HepG2 (cell line): ENCODE data around the gene NUBPL. TPM values are rescaled to one million over a fixed set of nuclear protein-coding genes. Genes with fewer than 3 reads are reported as not detected.
A peak's percentile ranks its signal among the peaks of the same experiment; 100 is the strongest.

Experiments
- DPF2 ChIP-seq: sonication (generic); formaldehyde crosslinking; IDR thresholded peaks from 2 replicates; pipeline ENCODE4 v1.4.0; 2020; ENCODE audit warnings: mild to moderate bottlenecking, low read depth, missing genetic modification reagents, borderline replicate concordance
- FLYWCH1 ChIP-seq: sonication (generic); formaldehyde crosslinking; IDR thresholded peaks from 2 replicates; pipeline ENCODE4 v1.8.1; 2023; ENCODE audit warnings: mild to moderate bottlenecking, missing genetic modification reagents
- FOXA3 ChIP-seq: IDR thresholded peaks from 2 replicates; pipeline ENCODE4 v1.6.1; 2016; ENCODE audit warnings: missing genetic modification reagents, missing compliant biosample characterization
- HES4 ChIP-seq: sonication (generic); formaldehyde crosslinking; IDR thresholded peaks from 2 replicates; pipeline ENCODE4 v1.9.0; 2021; ENCODE audit warnings: mild to moderate bottlenecking, missing genetic modification reagents, borderline replicate concordance
- HMG20A ChIP-seq: IDR thresholded peaks from 2 replicates; pipeline ENCODE4 v1.6.1; 2016; ENCODE audit warnings: borderline replicate concordance
- HOXA9 ChIP-seq: sonication (generic); formaldehyde crosslinking; IDR thresholded peaks from 2 replicates; pipeline ENCODE4 v1.8.1; 2022; ENCODE audit warnings: missing genetic modification reagents, mild to moderate bottlenecking, moderate library complexity, borderline replicate concordance
- KAT8 ChIP-seq: IDR thresholded peaks from 2 replicates; pipeline ENCODE4 v1.6.1; 2016; ENCODE audit warnings: missing genetic modification reagents, missing compliant biosample characterization
- MAFF ChIP-seq: IDR thresholded peaks from 2 replicates; pipeline ENCODE4 v1.6.1; 2011; ENCODE audit warnings: low read depth, low read length, improper control_type of control experiment
- MIER3 ChIP-seq: IDR thresholded peaks from 2 replicates; pipeline ENCODE4 v1.6.1; 2016; ENCODE audit warnings: missing compliant biosample characterization, borderline replicate concordance
- MXD4 ChIP-seq: IDR thresholded peaks from 2 replicates; pipeline ENCODE4 v1.6.1; 2016; ENCODE audit warnings: mild to moderate bottlenecking, missing biosample characterization, missing genetic modification reagents
- NFE2L2 ChIP-seq: fragments of 150-350 bp; IDR thresholded peaks from 2 replicates; pipeline ENCODE4 v1.6.1; 2014; ENCODE audit warnings: low read length
- NR2F6 ChIP-seq, 2 experiments: IDR thresholded peaks; 2 replicates each; pipeline ENCODE4 v1.6.1; 2016; ENCODE audit warnings: antibody characterized with exemption in 1 of 2, mild to moderate bottlenecking in 1 of 2
- RARA ChIP-seq: IDR thresholded peaks from 2 replicates; pipeline ENCODE4 v1.6.1; 2016; ENCODE audit warnings: missing genetic modification reagents, missing compliant biosample characterization
- SAP130 ChIP-seq: IDR thresholded peaks from 2 replicates; pipeline ENCODE4 v1.6.1; 2016; ENCODE audit warnings: low read depth
- SMARCC2 ChIP-seq: fragments of 450-650 bp; IDR thresholded peaks from 2 replicates; pipeline ENCODE4 v1.6.1; 2017; ENCODE audit warnings: antibody characterized with exemption, mild to moderate bottlenecking
- SOX13 ChIP-seq, 3 experiments: fragments of 450-650 bp in 1 of 3; sonication (generic) in 1 of 3; formaldehyde crosslinking in 1 of 3; IDR thresholded peaks in 2 of 3; conservative IDR thresholded peaks in 1 of 3; 2 replicates each; pipeline versions ENCODE4 v1.5.0 to v1.6.1; 2016 to 2020; ENCODE audit warnings: antibody characterized with exemption in 1 of 3, mild to moderate bottlenecking in 1 of 3, missing compliant biosample characterization in 1 of 3, missing genetic modification reagents in 1 of 3, moderate library complexity in 1 of 3
- THAP11 ChIP-seq: IDR thresholded peaks from 2 replicates; pipeline ENCODE4 v1.6.1; 2016; ENCODE audit warnings: missing biosample characterization, missing genetic modification reagents
- ZNF3 ChIP-seq: IDR thresholded peaks from 2 replicates; pipeline ENCODE4 v1.7.0; 2017; ENCODE audit warnings: inconsistent platforms
- ZNF644 ChIP-seq: IDR thresholded peaks from 2 replicates; pipeline ENCODE4 v1.6.1; 2016; ENCODE audit warnings: low read depth
- polyA plus RNA-seq, 8 experiments: library from polyadenylated mRNA; depleted of rRNA in 3 of 8; stranded (reverse) in 7 of 8; unstranded in 1 of 8; fragments of >200 nt; fragmentation: Illumina TruSeq in 4 of 8; extraction: Trizol in 4 of 8; gene quantifications; 2 replicates each; pipeline versions ENCODE4 v1.2.1 to v1.2.3, GENCODE V29; 2011 to 2016; ENCODE audit warnings: low read depth in 4 of 8, missing spikeins in 1 of 8, mixed read lengths in 1 of 8; ENCODE audit not compliant: insufficient read depth in 1 of 8
- total RNA-seq, 5 experiments: library from RNA; depleted of rRNA; stranded (reverse); fragments of >200 nt; fragmentation: Illumina TruSeq; extraction: Trizol; gene quantifications; 2 replicates each; pipeline ENCODE4 v1.2.3, GENCODE V29; 2016; ENCODE audit warnings: low read depth in 1 of 5
- TF ChIP-seq, protein P1 (sequence below): sonication (generic); formaldehyde crosslinking; IDR thresholded peaks from 2 replicates; pipeline ENCODE4 v1.5.1; 2020; ENCODE audit warnings: mild to moderate bottlenecking, missing genetic modification reagents, borderline replicate concordance
- TF ChIP-seq, protein P2 (sequence below): IDR thresholded peaks from 2 replicates; pipeline ENCODE4 v1.6.1; 2016; ENCODE audit warnings: low read depth
- TF ChIP-seq, protein P3 (sequence below): IDR thresholded peaks from 2 replicates; pipeline ENCODE4 v1.6.1; 2012; ENCODE audit warnings: low read depth, low read length, improper control_type of control experiment

The NUBPL gene
- total and polyA plus RNA-seq, 2 of the 13 experiments (the other 11 are each of a cell fraction or from before 2014, with no cell fraction given): 21.3 to 44.1 TPM

DNA sequence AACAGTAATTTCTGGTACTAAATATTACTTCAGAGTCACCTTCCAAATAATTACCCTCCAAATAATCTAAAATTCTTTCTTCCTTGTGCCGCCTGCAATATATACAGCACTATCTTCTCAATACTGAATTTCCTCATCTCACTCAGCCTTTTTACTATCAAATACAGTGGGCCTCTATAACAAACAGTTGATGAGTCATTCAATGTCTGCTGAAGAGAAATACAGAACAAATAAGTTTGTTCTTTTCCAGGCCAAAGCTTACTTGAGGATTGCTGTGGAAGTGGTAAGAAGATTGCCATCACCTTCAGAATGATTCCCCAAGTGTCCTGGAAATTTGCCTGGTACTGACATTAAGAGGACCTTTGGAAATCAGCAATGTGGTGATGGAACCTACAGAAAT is 297.7 kb downstream of the NUBPL start (continued):
- TF ChIP-seq, protein P1, sequence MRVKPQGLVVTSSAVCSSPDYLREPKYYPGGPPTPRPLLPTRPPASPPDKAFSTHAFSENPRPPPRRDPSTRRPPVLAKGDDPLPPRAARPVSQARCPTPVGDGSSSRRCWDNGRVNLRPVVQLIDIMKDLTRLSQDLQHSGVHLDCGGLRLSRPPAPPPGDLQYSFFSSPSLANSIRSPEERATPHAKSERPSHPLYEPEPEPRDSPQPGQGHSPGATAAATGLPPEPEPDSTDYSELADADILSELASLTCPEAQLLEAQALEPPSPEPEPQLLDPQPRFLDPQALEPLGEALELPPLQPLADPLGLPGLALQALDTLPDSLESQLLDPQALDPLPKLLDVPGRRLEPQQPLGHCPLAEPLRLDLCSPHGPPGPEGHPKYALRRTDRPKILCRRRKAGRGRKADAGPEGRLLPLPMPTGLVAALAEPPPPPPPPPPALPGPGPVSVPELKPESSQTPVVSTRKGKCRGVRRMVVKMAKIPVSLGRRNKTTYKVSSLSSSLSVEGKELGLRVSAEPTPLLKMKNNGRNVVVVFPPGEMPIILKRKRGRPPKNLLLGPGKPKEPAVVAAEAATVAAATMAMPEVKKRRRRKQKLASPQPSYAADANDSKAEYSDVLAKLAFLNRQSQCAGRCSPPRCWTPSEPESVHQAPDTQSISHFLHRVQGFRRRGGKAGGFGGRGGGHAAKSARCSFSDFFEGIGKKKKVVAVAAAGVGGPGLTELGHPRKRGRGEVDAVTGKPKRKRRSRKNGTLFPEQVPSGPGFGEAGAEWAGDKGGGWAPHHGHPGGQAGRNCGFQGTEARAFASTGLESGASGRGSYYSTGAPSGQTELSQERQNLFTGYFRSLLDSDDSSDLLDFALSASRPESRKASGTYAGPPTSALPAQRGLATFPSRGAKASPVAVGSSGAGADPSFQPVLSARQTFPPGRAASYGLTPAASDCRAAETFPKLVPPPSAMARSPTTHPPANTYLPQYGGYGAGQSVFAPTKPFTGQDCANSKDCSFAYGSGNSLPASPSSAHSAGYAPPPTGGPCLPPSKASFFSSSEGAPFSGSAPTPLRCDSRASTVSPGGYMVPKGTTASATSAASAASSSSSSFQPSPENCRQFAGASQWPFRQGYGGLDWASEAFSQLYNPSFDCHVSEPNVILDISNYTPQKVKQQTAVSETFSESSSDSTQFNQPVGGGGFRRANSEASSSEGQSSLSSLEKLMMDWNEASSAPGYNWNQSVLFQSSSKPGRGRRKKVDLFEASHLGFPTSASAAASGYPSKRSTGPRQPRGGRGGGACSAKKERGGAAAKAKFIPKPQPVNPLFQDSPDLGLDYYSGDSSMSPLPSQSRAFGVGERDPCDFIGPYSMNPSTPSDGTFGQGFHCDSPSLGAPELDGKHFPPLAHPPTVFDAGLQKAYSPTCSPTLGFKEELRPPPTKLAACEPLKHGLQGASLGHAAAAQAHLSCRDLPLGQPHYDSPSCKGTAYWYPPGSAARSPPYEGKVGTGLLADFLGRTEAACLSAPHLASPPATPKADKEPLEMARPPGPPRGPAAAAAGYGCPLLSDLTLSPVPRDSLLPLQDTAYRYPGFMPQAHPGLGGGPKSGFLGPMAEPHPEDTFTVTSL (CRISPR knock-in tag): peak; percentile 51; the same call in 1 of the 2 replicates
- no peak for TF ChIP-seq HOXA9 (CRISPR knock-in tag)
- TF ChIP-seq, protein P2, sequence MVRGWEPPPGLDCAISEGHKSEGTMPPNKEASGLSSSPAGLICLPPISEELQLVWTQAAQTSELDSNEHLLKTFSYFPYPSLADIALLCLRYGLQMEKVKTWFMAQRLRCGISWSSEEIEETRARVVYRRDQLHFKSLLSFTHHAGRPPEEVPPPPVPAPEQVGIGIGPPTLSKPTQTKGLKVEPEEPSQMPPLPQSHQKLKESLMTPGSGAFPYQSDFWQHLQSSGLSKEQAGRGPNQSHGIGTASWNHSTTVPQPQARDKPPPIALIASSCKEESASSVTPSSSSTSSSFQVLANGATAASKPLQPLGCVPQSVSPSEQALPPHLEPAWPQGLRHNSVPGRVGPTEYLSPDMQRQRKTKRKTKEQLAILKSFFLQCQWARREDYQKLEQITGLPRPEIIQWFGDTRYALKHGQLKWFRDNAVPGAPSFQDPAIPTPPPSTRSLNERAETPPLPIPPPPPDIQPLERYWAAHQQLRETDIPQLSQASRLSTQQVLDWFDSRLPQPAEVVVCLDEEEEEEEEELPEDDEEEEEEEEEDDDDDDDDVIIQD (CRISPR knock-in tag): peak; percentile 93; the same call in 1 of the 2 replicates
- TF ChIP-seq NR2F6 (IDR thresholded peaks at IDR 0.05): 0 out of 2 replicates have a peak, but pooled peaks have one; percentile 18
- TF ChIP-seq NR2F6 (CRISPR knock-in tag; IDR thresholded peaks at IDR 0.05): no peak
- TF ChIP-seq DPF2 (CRISPR knock-in tag): no peak
- TF ChIP-seq, protein P3, sequence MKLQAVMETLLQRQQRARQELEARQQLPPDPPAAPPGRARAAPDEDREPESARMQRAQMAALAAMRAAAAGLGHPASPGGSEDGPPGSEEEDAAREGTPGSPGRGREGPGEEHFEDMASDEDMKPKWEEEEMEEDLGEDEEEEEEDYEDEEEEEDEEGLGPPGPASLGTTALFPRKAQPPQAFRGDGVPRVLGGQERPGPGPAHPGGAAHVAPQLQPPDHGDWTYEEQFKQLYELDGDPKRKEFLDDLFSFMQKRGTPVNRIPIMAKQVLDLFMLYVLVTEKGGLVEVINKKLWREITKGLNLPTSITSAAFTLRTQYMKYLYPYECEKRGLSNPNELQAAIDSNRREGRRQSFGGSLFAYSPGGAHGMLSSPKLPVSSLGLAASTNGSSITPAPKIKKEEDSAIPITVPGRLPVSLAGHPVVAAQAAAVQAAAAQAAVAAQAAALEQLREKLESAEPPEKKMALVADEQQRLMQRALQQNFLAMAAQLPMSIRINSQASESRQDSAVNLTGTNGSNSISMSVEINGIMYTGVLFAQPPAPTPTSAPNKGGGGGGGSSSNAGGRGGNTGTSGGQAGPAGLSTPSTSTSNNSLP: peak; percentile 90
- peak; percentile 75 for TF ChIP-seq NFE2L2
- TF ChIP-seq MXD4 (CRISPR knock-in tag): no peak
- TF ChIP-seq RARA (CRISPR knock-in tag): 0 out of 2 replicates have a peak, but pooled peaks have one; percentile 2
- peak; percentile 65 for TF ChIP-seq HMG20A (CRISPR knock-in tag)
- TF ChIP-seq FOXA3 (CRISPR knock-in tag): peak; percentile 54
- TF ChIP-seq MIER3 (CRISPR knock-in tag): 0 out of 2 replicates have a peak, but pooled peaks have one; percentile 41
- peak; percentile 26; the same call in 1 of the 2 replicates for TF ChIP-seq THAP11 (CRISPR knock-in tag)
- 0 out of 2 replicates have a peak, but pooled peaks have one; percentile 27 for TF ChIP-seq KAT8 (CRISPR knock-in tag)
- no peak for TF ChIP-seq HES4 (CRISPR knock-in tag)
- TF ChIP-seq SOX13 (IDR thresholded peaks at IDR 0.05): no peak
- TF ChIP-seq SOX13 (CRISPR knock-in tag; conservative IDR thresholded peaks at IDR 0.05 in 1 of 2, IDR thresholded peaks at IDR 0.05 in 1 of 2): peak in 1 of 2 experiments; percentile 32; a peak in 1 of 4 replicates
- TF ChIP-seq ZNF3 (CRISPR knock-in tag): peak; percentile 83; the same call in 1 of the 2 replicates
- 0 out of 2 replicates have a peak, but pooled peaks have one; percentile 16 for TF ChIP-seq MAFF
- TF ChIP-seq ZNF644 (CRISPR knock-in tag): 0 out of 2 replicates have a peak, but pooled peaks have one; percentile 7
- TF ChIP-seq SAP130 (CRISPR knock-in tag): 0 out of 2 replicates have a peak, but pooled peaks have one; percentile 13
- TF ChIP-seq SMARCC2: peak; percentile 15; the same call in 1 of the 2 replicates
- TF ChIP-seq FLYWCH1 (CRISPR knock-in tag): no peak
